Measurements from ENCODE around the gene ANKZF1. TPM values are rescaled to one million over a fixed set of nuclear protein-coding genes. Genes with fewer than 3 reads are reported as not detected.

The ANKZF1 gene
- total and polyA plus RNA-seq, 2 experiments from 2014 or later, result 37.5 to 41.6 TPM

GRCh38 chr2:219278655-219279150 is 49.1 kb downstream of the ANKZF1 start:
- Histone ChIP-seq H3K9me2 (replicated peaks; ENCODE audit: insufficient read depth) (no peaks in the 10 kb centered on the region), H3K27me3 (no peaks in the 10 kb centered on the region), H3K4me2 (peak overlapping the region; percentile 79), H3K79me2 (peaks cover 4% of the 10 kb centered on the region), H3K27ac (peak overlapping the region; percentile 95), H3K36me3 (replicated peaks; ENCODE audit: insufficient read depth, low read depth) (no peaks in the 10 kb centered on the region), H3K4me1 (ENCODE audit: insufficient read depth) (peaks cover 14% of the 10 kb centered on the region), H3K4me3 (peak overlapping the region; percentile 5), H3K9me3 (ENCODE audit: low read depth) (no peaks in the 10 kb centered on the region), H4K20me1 (ENCODE audit: insufficient read depth, poor library complexity, severe bottlenecking) (no peaks in the 10 kb centered on the region), H2AFZ (peak overlapping the region; percentile 8)
- 18% methylated on average over 7 of the region's 9 CpGs for WGBS (ENCODE audit: low lambda C conversion rate, missing lambda C conversion rate)
- TF ChIP-seq EZH2 (IDR thresholded peaks at IDR 0.05; ENCODE audit: borderline replicate concordance) (no peak), EZH2phosphoT487 (IDR thresholded peaks at IDR 0.05; ENCODE audit: low read depth, severe bottlenecking, unreplicated experiment) (no peak)
- TF ChIP-seq, protein P1, sequence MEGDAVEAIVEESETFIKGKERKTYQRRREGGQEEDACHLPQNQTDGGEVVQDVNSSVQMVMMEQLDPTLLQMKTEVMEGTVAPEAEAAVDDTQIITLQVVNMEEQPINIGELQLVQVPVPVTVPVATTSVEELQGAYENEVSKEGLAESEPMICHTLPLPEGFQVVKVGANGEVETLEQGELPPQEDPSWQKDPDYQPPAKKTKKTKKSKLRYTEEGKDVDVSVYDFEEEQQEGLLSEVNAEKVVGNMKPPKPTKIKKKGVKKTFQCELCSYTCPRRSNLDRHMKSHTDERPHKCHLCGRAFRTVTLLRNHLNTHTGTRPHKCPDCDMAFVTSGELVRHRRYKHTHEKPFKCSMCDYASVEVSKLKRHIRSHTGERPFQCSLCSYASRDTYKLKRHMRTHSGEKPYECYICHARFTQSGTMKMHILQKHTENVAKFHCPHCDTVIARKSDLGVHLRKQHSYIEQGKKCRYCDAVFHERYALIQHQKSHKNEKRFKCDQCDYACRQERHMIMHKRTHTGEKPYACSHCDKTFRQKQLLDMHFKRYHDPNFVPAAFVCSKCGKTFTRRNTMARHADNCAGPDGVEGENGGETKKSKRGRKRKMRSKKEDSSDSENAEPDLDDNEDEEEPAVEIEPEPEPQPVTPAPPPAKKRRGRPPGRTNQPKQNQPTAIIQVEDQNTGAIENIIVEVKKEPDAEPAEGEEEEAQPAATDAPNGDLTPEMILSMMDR (IDR thresholded peaks at IDR 0.05; ENCODE audit: poor library complexity), result no peak
- no peak for DNase-seq (ENCODE audit: low spot score)

GRCh38 chr2:219279151-219279915 is 49.7 kb downstream of the ANKZF1 start, which contains the start of gene DNAJB2:
TSS of gene DNAJB2 (plus strand) at chr2:219279366. CDS start at chr2:219279834, 468 bp downstream.
- peak; percentile 99 for DNase-seq (ENCODE audit: low spot score)
- H3K9me2 ChIP-seq (replicated peaks; ENCODE audit: insufficient read depth), result no peaks in the 10 kb centered on the region
- H3K27me3 ChIP-seq, result no peaks in the 10 kb centered on the region
- peak within 1 kb of the TSS; percentile 95 for H3K27ac ChIP-seq
- H3K4me1 ChIP-seq (ENCODE audit: insufficient read depth), result peaks cover 14% of the 10 kb centered on the region
- TF ChIP-seq EZH2 (IDR thresholded peaks at IDR 0.05; ENCODE audit: borderline replicate concordance) (no peak), EZH2phosphoT487 (IDR thresholded peaks at IDR 0.05; ENCODE audit: low read depth, severe bottlenecking, unreplicated experiment) (no peak)
- TF ChIP-seq, protein P1 (IDR thresholded peaks at IDR 0.05; ENCODE audit: poor library complexity), result no peak
- H4K20me1 ChIP-seq (ENCODE audit: insufficient read depth, poor library complexity, severe bottlenecking), result no peaks in the 10 kb centered on the region
- WGBS (ENCODE audit: low lambda C conversion rate, missing lambda C conversion rate), result 1% methylated on average over 45 of the region's 65 CpGs
- peak within 1 kb of the TSS; percentile 79 for H3K4me2 ChIP-seq
- peak within 1 kb of the TSS; percentile 23 for H2AFZ ChIP-seq
- no peaks in the 10 kb centered on the region for H3K9me3 ChIP-seq (ENCODE audit: low read depth)
- no peaks in the 10 kb centered on the region for H3K36me3 ChIP-seq (replicated peaks; ENCODE audit: insufficient read depth, low read depth)
- H3K4me3 ChIP-seq, result peak within 1 kb of the TSS; percentile 32
- H3K79me2 ChIP-seq, result peaks cover 4% of the 10 kb centered on the region

- H3K9me2 ChIP-seq (replicated peaks; ENCODE audit: insufficient read depth), result no peaks in the 10 kb centered on the region
- TF ChIP-seq, protein P1 (IDR thresholded peaks at IDR 0.05; ENCODE audit: poor library complexity), result no peak
- TF ChIP-seq EZH2 (IDR thresholded peaks at IDR 0.05; ENCODE audit: borderline replicate concordance) (no peak), EZH2phosphoT487 (IDR thresholded peaks at IDR 0.05; ENCODE audit: low read depth, severe bottlenecking, unreplicated experiment) (no peak)
- no peaks in the 10 kb centered on the region for H3K9me3 ChIP-seq (ENCODE audit: low read depth)
- H4K20me1 ChIP-seq (ENCODE audit: insufficient read depth, poor library complexity, severe bottlenecking), result no peaks in the 10 kb centered on the region
- peak overlapping the region; percentile 95 for H3K27ac ChIP-seq
- no peak for DNase-seq (ENCODE audit: low spot score)
- WGBS (ENCODE audit: low lambda C conversion rate, missing lambda C conversion rate), result 55% methylated on average over 12 of the region's 12 CpGs
- peak overlapping the region; percentile 79 for H3K4me2 ChIP-seq
- H3K4me3 ChIP-seq, result peak overlapping the region; percentile 32
- H3K79me2 ChIP-seq, result peaks cover 4% of the 10 kb centered on the region
- H3K36me3 ChIP-seq (replicated peaks; ENCODE audit: insufficient read depth, low read depth), result no peaks in the 10 kb centered on the region
- peaks cover 14% of the 10 kb centered on the region for H3K4me1 ChIP-seq (ENCODE audit: insufficient read depth)
- H3K27me3 ChIP-seq, result no peaks in the 10 kb centered on the region
- no peak overlapping the region for H2AFZ ChIP-seq
Measured at GRCh38 chr2:219279916-219280516, 50.4 kb downstream of the ANKZF1 start.

Measured in hepatocyte (in vitro differentiated cells).